Fibroblast of lung (primary cell): ENCODE data around the gene KCNAB2. TPM values are rescaled to one million over a fixed set of nuclear protein-coding genes. Genes with fewer than 3 reads are reported as not detected.
"Not testable (repeated sequence)": the region's sequence is repeated elsewhere in the genome, so short reads cannot be mapped to it uniquely, and the experiment has no call there.

ENCODE experiments used
- DNase-seq, 2 donors: peaks; one replicate each; pipeline versions ENCODE4 v3.0.0 to v3.0.0-alpha.2; 2010; ENCODE audit warnings: low read depth in 2 of 2
- H2AFZ ChIP-seq: 2 replicates; pipeline ENCODE4 v1.5.1; 2012; ENCODE audit warnings: low read length, control low read depth, inconsistent platforms
- H3K27ac ChIP-seq: 2 replicates; pipeline ENCODE4 v1.5.1; 2011; ENCODE audit warnings: low read length, control low read depth; ENCODE audit not compliant: insufficient read depth
- H3K27me3 ChIP-seq: 2 replicates; pipeline ENCODE4 v1.5.1; 2011; ENCODE audit warnings: mild to moderate bottlenecking, low read length; ENCODE audit not compliant: control insufficient read depth, insufficient read depth
- H3K36me3 ChIP-seq: 2 replicates; pipeline ENCODE4 v1.5.1; 2011; ENCODE audit warnings: low read length; ENCODE audit not compliant: control insufficient read depth, insufficient read depth
- H3K4me1 ChIP-seq: 2 replicates; pipeline ENCODE4 v1.5.1; 2011; ENCODE audit warnings: low read length; ENCODE audit not compliant: control insufficient read depth, insufficient read depth; ENCODE audit errors: extremely low read depth
- H3K4me2 ChIP-seq: 2 replicates; pipeline ENCODE4 v1.5.1; 2011; ENCODE audit warnings: low read length, control low read depth; ENCODE audit not compliant: insufficient read depth; ENCODE audit errors: extremely low read depth
- H3K4me3 ChIP-seq, 4 experiments: fragments of 200-600 bp in 1 of 4; sonication (generic) in 1 of 4; replicated peaks in 1 of 4; 2 replicates each; pipeline ENCODE4 v1.5.1; 2011 to 2016; ENCODE audit warnings: low read length in 4 of 4, low read depth in 3 of 4, mild to moderate bottlenecking in 3 of 4, control low read depth in 2 of 4, inconsistent platforms in 1 of 4, mixed read lengths in 1 of 4; ENCODE audit not compliant: insufficient read depth in 1 of 4; ENCODE audit errors: control extremely low read depth in 1 of 4
- H3K79me2 ChIP-seq: 2 replicates; pipeline ENCODE4 v1.5.1; 2012; ENCODE audit warnings: mild to moderate bottlenecking, low read length, inconsistent platforms; ENCODE audit not compliant: control insufficient read depth, insufficient read depth
- H3K9ac ChIP-seq: 2 replicates; pipeline ENCODE4 v1.5.1; 2011; ENCODE audit warnings: mild to moderate bottlenecking, low read length, control low read depth; ENCODE audit not compliant: insufficient read depth
- H3K9me3 ChIP-seq: 2 replicates; pipeline ENCODE4 v1.5.1; 2012; ENCODE audit warnings: low read depth, low read length; ENCODE audit not compliant: control insufficient read depth, insufficient read depth
- H4K20me1 ChIP-seq: 2 replicates; pipeline ENCODE4 v1.5.1; 2011; ENCODE audit warnings: low read length; ENCODE audit not compliant: control insufficient read depth, insufficient read depth; ENCODE audit errors: extremely low read depth
- EZH2 ChIP-seq: IDR thresholded peaks from 2 replicates; pipeline ENCODE4 v1.5.1; 2012; ENCODE audit warnings: low read length, control low read depth, mild to moderate bottlenecking; ENCODE audit errors: missing control alignments
- polyA plus RNA-seq, 2 donors: library from polyadenylated mRNA; depleted of rRNA in 1 of 2; stranded (reverse) in 1 of 2; unstranded in 1 of 2; fragments of >200 nt; gene quantifications; 2 replicates each; pipeline ENCODE4 v1.2.1, GENCODE V29; 2011 to 2012; ENCODE audit warnings: missing spikeins in 1 of 2
- total RNA-seq: library from RNA; depleted of rRNA; stranded (reverse); fragments of >200 nt; gene quantifications from 2 replicates; pipeline ENCODE4 v1.2.1, GENCODE V29; 2014
- TF ChIP-seq, protein P1 (sequence below), 2 donors: IDR thresholded peaks in 1 of 2; conservative IDR thresholded peaks in 1 of 2; 1 replicate in 1 of 2; 2 replicates in 1 of 2; pipeline ENCODE4 v1.5.1; 2011 to 2012; ENCODE audit warnings: low read length in 2 of 2, control low read depth in 1 of 2, inconsistent platforms in 1 of 2, low read depth in 1 of 2, mild to moderate bottlenecking in 1 of 2

KCNAB2 gene
- total and polyA plus RNA-seq, 2 donors (not counting 1 experiment from before 2014, with no cell fraction given): 2.2 to 2.5 TPM

DNA sequence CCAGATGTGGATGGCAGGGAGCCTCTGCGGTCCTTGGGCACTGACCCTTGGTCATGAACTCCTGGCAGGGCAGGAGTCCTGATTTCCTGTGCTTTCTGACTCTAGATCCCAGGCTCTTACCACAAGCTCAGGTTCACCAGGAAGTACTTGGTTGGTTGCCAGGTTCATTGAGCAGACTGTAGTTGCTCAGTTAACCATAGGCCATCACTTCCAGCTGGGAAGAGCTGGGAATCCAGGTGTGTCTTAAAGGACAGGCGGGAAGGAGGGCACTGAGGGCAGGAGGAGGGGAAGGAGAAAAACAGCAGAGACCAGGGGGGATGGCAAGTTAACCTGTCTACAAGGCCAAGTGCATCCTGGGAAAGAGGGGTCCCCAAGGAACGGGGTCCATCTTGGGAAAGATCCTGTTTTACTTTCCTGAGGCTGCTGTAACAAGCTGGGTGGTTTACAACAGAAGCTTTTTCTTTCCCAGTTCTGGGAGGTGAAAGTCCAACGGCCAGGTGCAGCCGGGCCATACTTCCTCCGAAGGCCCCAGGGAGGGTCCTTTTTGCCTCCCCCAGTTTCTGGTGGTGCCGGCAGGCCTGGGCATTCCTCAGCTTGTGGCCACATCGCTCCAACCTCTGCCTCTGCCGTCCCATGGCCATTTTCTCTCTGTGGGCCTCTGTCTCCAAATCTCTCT, 11.6 kb downstream of the KCNAB2 start:
- no peak for TF ChIP-seq EZH2
- TF ChIP-seq, protein P1, sequence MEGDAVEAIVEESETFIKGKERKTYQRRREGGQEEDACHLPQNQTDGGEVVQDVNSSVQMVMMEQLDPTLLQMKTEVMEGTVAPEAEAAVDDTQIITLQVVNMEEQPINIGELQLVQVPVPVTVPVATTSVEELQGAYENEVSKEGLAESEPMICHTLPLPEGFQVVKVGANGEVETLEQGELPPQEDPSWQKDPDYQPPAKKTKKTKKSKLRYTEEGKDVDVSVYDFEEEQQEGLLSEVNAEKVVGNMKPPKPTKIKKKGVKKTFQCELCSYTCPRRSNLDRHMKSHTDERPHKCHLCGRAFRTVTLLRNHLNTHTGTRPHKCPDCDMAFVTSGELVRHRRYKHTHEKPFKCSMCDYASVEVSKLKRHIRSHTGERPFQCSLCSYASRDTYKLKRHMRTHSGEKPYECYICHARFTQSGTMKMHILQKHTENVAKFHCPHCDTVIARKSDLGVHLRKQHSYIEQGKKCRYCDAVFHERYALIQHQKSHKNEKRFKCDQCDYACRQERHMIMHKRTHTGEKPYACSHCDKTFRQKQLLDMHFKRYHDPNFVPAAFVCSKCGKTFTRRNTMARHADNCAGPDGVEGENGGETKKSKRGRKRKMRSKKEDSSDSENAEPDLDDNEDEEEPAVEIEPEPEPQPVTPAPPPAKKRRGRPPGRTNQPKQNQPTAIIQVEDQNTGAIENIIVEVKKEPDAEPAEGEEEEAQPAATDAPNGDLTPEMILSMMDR (conservative IDR thresholded peaks at IDR 0.05 in 1 of 2, IDR thresholded peaks at IDR 0.05 in 1 of 2; ENCODE audit: low read depth in 1 of 2, low read length in 2 of 2): no peak
- no peaks in the 10 kb centered on the region for H3K27me3 ChIP-seq
- no peak overlapping the region for H3K27ac ChIP-seq
- H3K36me3 ChIP-seq: no peaks in the 10 kb centered on the region
- no peaks in the 10 kb centered on the region for H3K4me1 ChIP-seq
- no peak overlapping the region for H3K9ac ChIP-seq
- H3K79me2 ChIP-seq: no peaks in the 10 kb centered on the region
- H3K4me3 ChIP-seq: no peak overlapping the region
- DNase-seq: no peak
- H3K9me3 ChIP-seq: no peaks in the 10 kb centered on the region
- H4K20me1 ChIP-seq: no peaks in the 10 kb centered on the region
- H3K4me2 ChIP-seq: no peak overlapping the region
- no peak overlapping the region for H2AFZ ChIP-seq

DNA sequence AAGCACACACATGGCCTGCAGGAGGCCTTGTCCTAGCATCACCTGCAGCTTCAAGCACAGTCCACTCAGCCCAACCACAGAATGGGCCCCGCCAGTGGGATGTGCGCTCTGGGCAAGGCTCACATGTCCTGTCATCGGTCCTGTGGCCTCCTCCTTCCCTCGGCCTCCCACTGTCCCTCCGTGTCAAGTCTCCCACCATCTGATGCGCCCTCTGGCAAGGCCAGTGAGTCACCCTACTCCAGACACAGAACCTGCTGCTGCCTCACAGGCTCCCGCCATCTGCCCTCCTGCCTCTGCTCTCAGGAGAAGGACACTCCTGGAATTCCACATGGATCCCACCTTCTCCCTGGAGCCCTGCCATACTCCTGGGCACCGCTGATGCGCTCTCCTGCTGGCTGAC, 14.2 kb downstream of the KCNAB2 start:
- no peak overlapping the region for H2AFZ ChIP-seq
- H3K27me3 ChIP-seq: no peaks in the 10 kb centered on the region
- no peak overlapping the region for H3K4me3 ChIP-seq
- no peaks in the 10 kb centered on the region for H3K79me2 ChIP-seq
- no peaks in the 10 kb centered on the region for H3K9me3 ChIP-seq
- H3K27ac ChIP-seq: no peak overlapping the region
- no peaks in the 10 kb centered on the region for H3K36me3 ChIP-seq
- no peaks in the 10 kb centered on the region for H3K4me1 ChIP-seq
- DNase-seq: no peak
- H4K20me1 ChIP-seq: no peaks in the 10 kb centered on the region
- no peak overlapping the region for H3K4me2 ChIP-seq
- TF ChIP-seq, protein P1 (conservative IDR thresholded peaks at IDR 0.05 in 1 of 2, IDR thresholded peaks at IDR 0.05 in 1 of 2; ENCODE audit: low read depth in 1 of 2, low read length in 2 of 2): no peak
- no peak for TF ChIP-seq EZH2
- no peak overlapping the region for H3K9ac ChIP-seq

DNA sequence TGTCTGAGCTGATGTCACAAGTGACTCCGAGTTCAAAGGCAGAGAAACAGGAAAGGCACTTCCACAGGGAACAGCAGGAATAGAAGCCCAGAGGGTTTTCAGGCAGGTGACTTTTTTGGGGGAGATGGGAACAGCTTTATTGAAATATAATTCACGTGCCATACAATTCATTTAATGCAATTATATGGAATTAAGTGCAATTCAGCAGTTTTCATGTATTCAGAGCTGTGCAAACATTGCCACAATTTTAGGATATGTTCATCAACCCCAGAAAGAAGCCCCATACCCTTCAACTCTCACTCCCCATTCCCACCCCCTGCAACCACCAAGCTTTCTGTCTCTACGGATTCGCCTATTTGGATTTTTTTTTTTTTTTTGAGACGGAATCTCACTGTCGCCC, 17.0 kb downstream of the KCNAB2 start:
- no peak for TF ChIP-seq EZH2
- TF ChIP-seq, protein P1 (conservative IDR thresholded peaks at IDR 0.05 in 1 of 2, IDR thresholded peaks at IDR 0.05 in 1 of 2; ENCODE audit: low read depth in 1 of 2, low read length in 2 of 2): no peak

DNA sequence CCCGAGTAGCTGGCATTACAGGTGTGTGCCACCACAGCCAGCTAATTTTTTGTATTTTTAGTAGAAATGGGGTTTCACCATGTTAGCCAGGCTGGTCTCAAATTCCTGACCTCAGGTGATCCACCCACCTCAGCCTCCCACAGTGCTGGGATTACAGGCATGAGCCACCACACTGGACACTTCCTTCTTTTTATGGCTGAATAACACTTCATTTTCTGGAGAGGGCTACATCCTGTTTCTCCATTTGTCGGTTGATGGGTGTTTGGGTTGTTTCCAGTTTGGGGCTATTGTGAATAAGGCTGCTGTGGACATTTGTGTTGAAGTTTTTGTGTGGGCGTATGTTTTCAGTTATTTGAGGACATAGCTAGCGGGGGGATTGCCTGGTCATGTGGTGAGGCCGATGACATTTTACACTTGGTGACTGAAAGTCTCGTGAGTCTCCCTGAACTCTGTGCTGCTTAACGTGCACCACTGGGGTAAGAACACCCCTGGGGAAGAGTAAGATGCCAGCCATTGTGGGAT, 17.9 kb downstream of the KCNAB2 start:
- not testable (repeated sequence) for H3K27ac ChIP-seq, H4K20me1 ChIP-seq, H3K9ac ChIP-seq, H3K4me2 ChIP-seq, DNase-seq, H3K79me2 ChIP-seq, H3K4me1 ChIP-seq, H3K27me3 ChIP-seq, H2AFZ ChIP-seq, H3K4me3 ChIP-seq, H3K36me3 ChIP-seq, H3K9me3 ChIP-seq

More for the DNA sequence above, 17.0 kb downstream of the KCNAB2 start:
- Histone ChIP-seq H4K20me1 (no peaks in the 10 kb centered on the region), H3K9me3 (no peaks in the 10 kb centered on the region), H3K4me2 (no peak overlapping the region), H3K9ac (no peak overlapping the region), H3K27me3 (no peaks in the 10 kb centered on the region), H3K27ac (no peak overlapping the region), H2AFZ (no peak overlapping the region), H3K4me1 (no peaks in the 10 kb centered on the region), H3K36me3 (no peaks in the 10 kb centered on the region), H3K79me2 (no peaks in the 10 kb centered on the region), H3K4me3 (no peak overlapping the region)
- DNase-seq: no peak
